NT2/D1 (cell line): ENCODE results near the gene GRIN2C.

Experiments
- DNase-seq: peaks from one replicate; pipeline ENCODE4 v3.0.0-alpha.2; 2011; ENCODE audit warnings: low read depth, low spot score
- H3K27me3 ChIP-seq: 2 replicates; pipeline ENCODE4 v1.6.0; 2011; ENCODE audit warnings: mild to moderate bottlenecking; ENCODE audit not compliant: insufficient read length, insufficient read depth
- H3K36me3 ChIP-seq: 2 replicates; pipeline ENCODE4 v1.6.1; 2011; ENCODE audit warnings: mild to moderate bottlenecking, low read length, mixed read lengths; ENCODE audit not compliant: insufficient read depth, insufficient read length
- H3K4me1 ChIP-seq: 2 replicates; pipeline ENCODE4 v1.5.1; 2011; ENCODE audit not compliant: insufficient read depth, insufficient read length
- H3K4me3 ChIP-seq: 2 replicates; pipeline ENCODE4 v1.5.1; 2011; ENCODE audit warnings: low read depth; ENCODE audit not compliant: insufficient read length
- H3K9ac ChIP-seq: 2 replicates; pipeline ENCODE4 v1.6.0; 2011; ENCODE audit warnings: low read depth; ENCODE audit not compliant: insufficient read length
- H3K9me3 ChIP-seq: 2 replicates; pipeline ENCODE4 v1.5.1; 2011; ENCODE audit warnings: mild to moderate bottlenecking, low read length; ENCODE audit not compliant: insufficient read depth
- SUZ12 ChIP-seq: IDR thresholded peaks from 2 replicates; pipeline ENCODE4 v1.6.1; 2011; ENCODE audit not compliant: insufficient read length, insufficient read depth; ENCODE audit errors: extremely low read depth
- YY1 ChIP-seq: IDR thresholded peaks from 2 replicates; pipeline ENCODE4 v1.6.1; 2011; ENCODE audit not compliant: insufficient read length, insufficient read depth
- ZNF274 ChIP-seq: IDR thresholded peaks from 2 replicates; pipeline ENCODE4 v1.6.1; 2011; ENCODE audit warnings: mild to moderate bottlenecking, low read depth, low read length

The GRIN2C gene

DNA sequence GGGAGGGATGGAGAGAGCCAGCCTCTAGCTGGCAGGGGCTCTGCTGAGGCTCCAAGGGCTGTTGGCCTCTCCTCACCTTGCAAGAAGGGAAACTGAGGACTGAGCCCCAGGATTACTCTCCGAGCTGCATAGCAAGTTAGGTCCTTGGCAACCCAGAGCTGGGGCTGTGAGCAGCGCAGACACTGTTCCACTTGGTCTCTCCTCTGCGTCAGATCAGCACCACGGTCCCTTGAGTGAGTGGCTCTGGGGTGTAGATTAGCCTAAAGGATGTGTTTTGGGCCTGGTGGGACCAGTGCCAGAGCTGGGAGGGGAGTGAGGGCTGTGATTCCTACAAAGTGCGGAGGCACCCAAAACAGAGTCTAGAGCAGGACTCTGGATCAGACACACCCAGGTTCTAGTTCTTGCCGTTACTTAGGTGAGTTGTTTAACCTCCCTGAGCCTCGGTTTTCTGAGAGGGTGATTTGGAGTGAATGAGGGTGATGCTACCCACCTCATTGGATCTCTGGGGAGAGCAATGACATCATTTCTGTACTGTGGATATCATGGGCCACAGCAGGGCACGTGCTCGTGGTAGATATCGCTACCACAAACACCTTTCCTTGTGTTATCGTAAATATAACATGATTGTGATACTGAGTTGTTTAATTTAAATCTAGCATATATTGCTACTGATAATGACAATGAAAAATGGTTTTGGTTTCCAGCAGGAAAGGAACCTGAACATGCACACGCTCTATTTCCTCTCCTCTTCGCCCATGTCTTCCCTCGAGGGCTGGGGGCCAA lies 41.9 kb upstream of the GRIN2C start:
- no peak overlapping the region for H3K9ac ChIP-seq
- H3K27me3 ChIP-seq = peaks cover 3% of the 10 kb centered on the region
- DNase-seq = no peak
- H3K4me1 ChIP-seq = peaks cover 7% of the 10 kb centered on the region
- no peaks in the 10 kb centered on the region for H3K9me3 ChIP-seq
- H3K4me3 ChIP-seq = no peak overlapping the region
- TF ChIP-seq SUZ12 = no peak
- no peak for TF ChIP-seq ZNF274
- no peak for TF ChIP-seq YY1
- no peaks in the 10 kb centered on the region for H3K36me3 ChIP-seq

DNA sequence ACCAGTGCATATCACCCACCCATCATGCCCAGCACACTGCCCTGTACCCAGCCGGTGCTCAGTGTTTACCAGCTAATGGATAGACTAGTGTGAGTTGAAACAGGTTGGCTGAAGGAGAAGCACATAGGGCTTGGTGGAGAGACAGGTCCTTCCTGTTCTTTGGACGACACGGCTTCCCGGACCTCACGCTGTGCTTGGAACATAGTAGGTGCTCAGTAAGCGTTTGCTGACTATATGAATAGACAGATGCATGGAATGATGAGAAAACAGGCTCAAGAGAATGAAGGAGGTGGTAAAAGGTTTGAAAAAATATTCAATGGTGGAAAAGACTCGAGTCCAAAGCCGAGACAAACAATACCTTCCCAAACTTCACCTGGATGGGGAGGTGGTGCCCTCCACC lies 40.5 kb upstream of the GRIN2C start:
- TF ChIP-seq SUZ12 = no peak
- TF ChIP-seq YY1 = no peak
- TF ChIP-seq ZNF274 = no peak
- Histone ChIP-seq H3K4me1 (peaks cover 7% of the 10 kb centered on the region), H3K27me3 (peaks cover 16% of the 10 kb centered on the region), H3K9me3 (no peaks in the 10 kb centered on the region), H3K36me3 (no peaks in the 10 kb centered on the region), H3K9ac (no peak overlapping the region), H3K4me3 (no peak overlapping the region)
- DNase-seq = no peak

DNA sequence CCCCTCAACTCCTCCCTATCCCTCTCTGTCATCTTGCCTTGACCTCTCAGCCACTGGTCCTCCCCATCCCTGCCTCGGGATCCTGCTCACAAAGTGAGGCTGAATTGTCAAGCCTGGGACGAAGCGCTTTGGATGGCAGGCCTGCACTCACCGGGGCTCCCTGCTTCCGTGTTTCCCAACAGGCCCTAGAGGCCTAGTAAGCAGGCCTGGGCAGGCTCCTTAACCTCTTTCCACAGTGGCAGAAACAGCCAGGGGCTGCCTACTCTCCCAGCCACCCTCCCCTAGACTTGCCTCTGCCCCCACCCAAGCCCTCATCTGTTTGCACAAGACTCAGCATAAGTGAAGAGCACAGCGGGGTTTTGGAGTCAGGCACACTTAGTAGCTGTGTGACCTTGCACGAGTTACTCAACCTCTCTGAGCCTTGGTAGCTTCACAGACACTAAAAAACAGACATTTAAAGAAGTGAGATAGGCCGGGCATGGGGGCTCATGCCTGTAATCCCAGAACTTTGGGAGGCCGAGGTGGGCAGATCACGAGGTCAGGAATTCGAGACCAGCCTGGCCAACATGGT lies 38.8 kb upstream of the GRIN2C start:
- H3K27me3 ChIP-seq = peaks cover 34% of the 10 kb centered on the region
- H3K36me3 ChIP-seq = no peaks in the 10 kb centered on the region
- DNase-seq = no peak
- peaks cover 5% of the 10 kb centered on the region for H3K4me1 ChIP-seq
- no peak overlapping the region for H3K4me3 ChIP-seq
- H3K9me3 ChIP-seq = no peaks in the 10 kb centered on the region
- TF ChIP-seq YY1 (no peak), ZNF274 (no peak), SUZ12 (no peak)
- H3K9ac ChIP-seq = no peak overlapping the region

DNA sequence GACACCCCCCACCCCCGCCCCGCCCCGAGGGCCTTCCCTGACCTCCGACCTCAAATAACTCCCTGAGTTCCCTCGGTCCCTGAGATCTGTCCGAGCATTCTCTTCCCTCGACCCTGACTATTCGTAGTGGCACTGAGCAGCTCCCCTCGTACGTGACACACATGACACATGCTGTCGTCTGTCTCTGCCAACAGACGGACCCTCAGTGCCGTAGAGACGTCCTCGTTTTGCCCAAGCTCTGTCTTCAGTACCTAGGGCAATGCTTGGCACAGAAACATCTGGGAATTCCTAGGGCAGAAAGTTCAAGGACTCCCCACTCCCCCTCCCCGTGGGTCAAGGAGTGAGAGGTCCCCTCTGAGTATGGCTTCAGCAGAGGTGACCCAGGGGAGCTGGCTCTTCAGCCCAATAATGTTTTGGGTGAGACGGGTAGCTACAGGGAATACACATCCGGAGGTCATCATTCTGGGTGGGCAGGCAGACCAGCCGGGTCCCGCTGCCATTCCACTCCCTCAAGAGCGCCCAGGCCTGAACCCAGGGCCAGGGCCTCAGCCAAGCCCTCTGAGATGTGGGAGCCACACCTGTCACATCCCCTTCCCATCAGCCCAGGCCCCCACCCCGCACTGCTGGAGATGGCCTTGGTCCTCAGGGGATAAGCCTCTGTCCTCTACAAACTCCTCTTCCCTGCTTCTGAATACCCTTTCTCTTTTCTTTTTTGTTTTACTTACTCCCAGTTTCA lies 34.4 kb upstream of the GRIN2C start:
- DNase-seq = no peak
- Histone ChIP-seq H3K36me3 (no peaks in the 10 kb centered on the region), H3K27me3 (peaks cover 62% of the 10 kb centered on the region), H3K4me1 (peaks cover 10% of the 10 kb centered on the region), H3K9ac (peak overlapping the region; percentile 46), H3K9me3 (no peaks in the 10 kb centered on the region), H3K4me3 (peak overlapping the region; percentile 61)
- TF ChIP-seq ZNF274 (no peak), YY1 (no peak), SUZ12 (no peak)

DNA sequence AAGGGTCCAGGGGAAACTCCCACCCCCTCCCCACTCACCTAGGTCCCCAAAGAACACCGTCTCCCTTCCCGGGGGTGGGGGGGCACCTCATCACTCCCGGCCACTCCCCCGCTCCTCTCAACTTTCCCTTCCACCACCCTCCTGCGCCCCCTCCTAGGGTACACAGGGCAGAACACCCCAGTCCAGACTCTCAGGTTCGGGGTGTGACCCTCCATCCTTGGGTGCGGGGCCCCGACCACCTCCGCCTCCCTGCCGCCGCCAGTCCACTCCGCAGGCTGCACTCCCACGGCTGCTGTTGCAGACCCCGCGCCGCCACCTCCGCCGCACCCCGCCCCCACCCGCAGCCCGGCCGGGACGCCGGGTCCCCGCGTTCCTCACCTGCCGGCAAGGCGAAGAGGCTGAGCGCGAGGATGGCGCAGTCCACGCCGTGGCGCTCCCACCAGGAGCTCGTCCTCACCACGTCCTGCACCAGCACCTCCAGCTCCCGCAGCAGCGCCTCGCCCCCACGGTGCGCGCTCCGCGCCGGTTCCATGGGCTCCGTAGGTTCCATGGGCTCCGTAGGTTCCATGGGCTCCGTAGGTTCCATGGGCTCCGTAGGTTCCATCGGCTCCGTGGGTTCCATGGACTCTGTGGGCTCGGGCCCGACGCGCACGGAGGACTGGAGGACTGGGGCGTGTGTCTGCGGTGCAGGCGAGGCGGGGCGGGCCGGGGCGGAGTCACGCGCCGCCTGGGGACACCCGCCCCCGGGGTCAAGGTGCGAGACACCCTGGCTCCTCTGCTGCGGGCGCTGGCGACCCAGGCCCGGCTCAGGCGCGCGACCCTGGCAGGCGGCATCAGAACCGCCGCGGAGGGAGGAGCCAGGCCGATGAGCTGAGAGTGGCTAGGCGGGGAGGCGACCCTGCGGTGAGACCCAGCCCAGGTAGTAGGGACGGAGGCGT lies 33.6 kb upstream of the GRIN2C start, which contains the start of gene FADS6:
Gene FADS6 (minus strand): TSS at position 660 of the 938 bp plus-strand sequence. CDS start 38 bp downstream, at position 622.
- H3K4me3 ChIP-seq = peak within 1 kb of the TSS; percentile 61
- H3K36me3 ChIP-seq = no peaks in the 10 kb centered on the region

DNA sequence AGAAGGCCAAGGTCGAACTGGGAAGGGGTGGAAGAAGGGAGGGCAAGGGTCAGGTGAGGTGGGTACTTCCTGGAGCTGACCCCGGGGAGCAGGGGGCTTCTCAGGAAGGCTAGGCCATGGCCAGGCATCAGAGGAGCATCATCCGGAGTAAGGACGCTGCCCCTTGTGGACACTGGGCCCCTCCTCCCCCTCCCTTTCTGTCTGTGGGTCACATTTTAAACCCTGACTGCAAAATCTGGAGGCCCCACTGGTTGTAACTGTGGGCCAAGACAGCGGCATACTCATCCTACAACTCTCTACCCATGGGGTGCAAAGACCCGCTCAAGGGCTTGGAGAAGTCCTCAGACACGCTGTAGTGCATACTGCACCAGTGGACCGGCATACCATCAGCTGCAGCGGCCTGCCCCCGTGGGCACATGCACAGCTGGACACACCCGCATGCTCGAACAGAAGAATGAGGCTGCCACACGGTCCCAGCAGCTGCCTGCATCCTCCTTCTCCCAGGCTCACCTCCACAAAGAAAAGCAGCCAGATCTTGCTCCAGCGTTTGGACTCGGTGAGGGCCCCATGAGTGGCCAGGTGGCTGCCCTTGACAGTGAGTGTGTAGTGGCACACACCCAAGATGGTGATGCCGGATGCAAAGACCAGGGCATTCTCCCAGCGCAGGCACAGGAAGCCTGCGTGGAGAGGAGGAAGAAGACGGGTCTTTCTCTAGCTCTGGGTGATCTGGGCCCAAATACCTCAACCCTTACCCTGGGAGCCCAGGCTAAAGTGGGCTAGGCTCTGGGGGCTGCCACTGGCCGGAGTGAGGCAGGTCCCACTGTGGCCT lies 32.5 kb upstream of the GRIN2C start:
- Histone ChIP-seq H3K4me1 (peaks cover 18% of the 10 kb centered on the region), H3K36me3 (no peaks in the 10 kb centered on the region), H3K9ac (no peak overlapping the region), H3K4me3 (peak overlapping the region; percentile 61), H3K27me3 (peaks cover 62% of the 10 kb centered on the region), H3K9me3 (no peaks in the 10 kb centered on the region)
- TF ChIP-seq ZNF274 = no peak
- DNase-seq = no peak

More for the DNA sequence above, 33.6 kb upstream of the GRIN2C start, which contains the start of gene FADS6:
- Histone ChIP-seq H3K4me1 (peaks cover 18% of the 10 kb centered on the region), H3K9ac (peak within 1 kb of the TSS; percentile 76), H3K27me3 (peaks cover 62% of the 10 kb centered on the region), H3K9me3 (no peaks in the 10 kb centered on the region)
- TF ChIP-seq SUZ12 (no peak), YY1 (no peak), ZNF274 (no peak)
- DNase-seq = no peak
